A549 (cell line): ENCODE data around the gene BICDL1. TPM values are rescaled to one million over a fixed set of nuclear protein-coding genes. Genes with fewer than 3 reads are reported as not detected.
A peak's percentile ranks its signal among the peaks of the same experiment; 100 is the strongest.

Experiments used
- ATAC-seq, 2 experiments: fragments of 200-7000 bp in 1 of 2; fragments of >200 bp in 1 of 2; cut with Nextera tagmentation in 1 of 2; cut with Tn5 transposase in 1 of 2; 3 replicates each; pipeline versions ENCODE4 v1.8.0 to v1.9.1; 2018 to 2020; ENCODE audit warnings: mild to moderate bottlenecking in 1 of 2, moderate library complexity in 1 of 2
- CTCF ChIA-PET: fragments of 300-600 bp; sonication (Branson Sonifier 250); formaldehyde crosslinking; extraction: SDS; loops from one replicate; lab custom pipeline; 2021; ENCODE audit warnings: antibody characterized with exemption, inconsistent platforms; lab: Yijun Ruan, JAX
- POLR2A ChIA-PET: fragments of 350-600 bp; formaldehyde crosslinking; extraction: SDS; loops from one replicate; lab custom pipeline; 2021; ENCODE audit warnings: antibody characterized with exemption, inconsistent platforms; lab: Yijun Ruan, JAX
- DNase-seq, 2 experiments: peaks; one replicate each; pipeline versions ENCODE4 v3.0.0 to v3.0.0-alpha.2; 2011 to 2016; ENCODE audit warnings: low read depth in 1 of 2, low spot score in 1 of 2
- FAIRE-seq: peaks from 2 replicates; lab custom pipeline; 2011; peaks lifted over from hg19 to GRCh38; lab: Jason Lieb, UNC
- H3K27ac ChIP-seq, 2 experiments: fragments of >200 bp; sonication (Bioruptor Twin); formaldehyde crosslinking; 3 replicates each; pipeline ENCODE4 v1.5.1; 2016 to 2017
- H3K4me1 ChIP-seq: fragments of >200 bp; sonication (Bioruptor Twin); formaldehyde crosslinking; 3 replicates; pipeline ENCODE4 v1.6.1; 2016
- H3K4me2 ChIP-seq: fragments of >200 bp; sonication (Bioruptor Twin); formaldehyde crosslinking; 3 replicates; pipeline ENCODE4 v1.6.1; 2016
- H3K4me3 ChIP-seq: fragments of >200 bp; sonication (Bioruptor Twin); formaldehyde crosslinking; 3 replicates; pipeline ENCODE4 v1.5.1; 2016
- H3K9me3 ChIP-seq: fragments of >200 bp; sonication (Bioruptor Twin); formaldehyde crosslinking; 3 replicates; pipeline ENCODE4 v1.6.1; 2016
- BHLHE40 ChIP-seq: IDR thresholded peaks from 2 replicates; pipeline ENCODE4 v1.6.1; 2012; ENCODE audit warnings: low read depth, low read length, inconsistent platforms
- CBX2 ChIP-seq: fragments of 200-600 bp; sonication (generic); IDR thresholded peaks from 2 replicates; pipeline ENCODE4 v1.6.1; 2016; ENCODE audit warnings: low read depth, mild to moderate bottlenecking, borderline replicate concordance
- EHMT2 ChIP-seq: fragments of 200-600 bp; sonication (generic); IDR thresholded peaks from 2 replicates; pipeline ENCODE4 v1.6.1; 2016; ENCODE audit warnings: antibody characterized with exemption, low read depth, mild to moderate bottlenecking, moderate library complexity
- ESRRA ChIP-seq: fragments of 150-350 bp; IDR thresholded peaks from 2 replicates; pipeline ENCODE4 v1.6.1; 2014; ENCODE audit warnings: mild to moderate bottlenecking, low read length, borderline replicate concordance
- FOSB ChIP-seq: fragments of 250-450 bp; sonication (Bioruptor Pico); IDR thresholded peaks from 2 replicates; pipeline ENCODE4 v1.5.0; 2020; ENCODE audit warnings: mild to moderate bottlenecking, moderate library complexity
- FOSL2 ChIP-seq, 2 experiments: fragments of 450-650 bp in 1 of 2; fragments of >200 bp in 1 of 2; sonication (Bioruptor Twin) in 1 of 2; formaldehyde crosslinking; IDR thresholded peaks; 2 replicates each; pipeline versions ENCODE4 v1.5.0 to v1.6.1; 2016 to 2020; ENCODE audit warnings: mild to moderate bottlenecking in 1 of 2, moderate library complexity in 1 of 2
- FOXS1 ChIP-seq: fragments of 250-450 bp; sonication (Bioruptor Pico); IDR thresholded peaks from 2 replicates; pipeline ENCODE4 v1.5.0; 2020; ENCODE audit warnings: mild to moderate bottlenecking, moderate library complexity
- GATA3 ChIP-seq: IDR thresholded peaks from 2 replicates; pipeline ENCODE4 v1.6.1; 2012; ENCODE audit warnings: borderline replicate concordance
- HDAC2 ChIP-seq: fragments of 200-600 bp; sonication (generic); IDR thresholded peaks from 2 replicates; pipeline ENCODE4 v1.6.1; 2016
- HEYL ChIP-seq: fragments of 250-450 bp; sonication (Bioruptor Pico); IDR thresholded peaks from 2 replicates; pipeline ENCODE4 v1.8.0; 2021; ENCODE audit warnings: mild to moderate bottlenecking, moderate library complexity
- HOXA7 ChIP-seq: fragments of 250-450 bp; sonication (Bioruptor Pico); IDR thresholded peaks from 2 replicates; pipeline ENCODE4 v1.5.0; 2020; ENCODE audit warnings: mild to moderate bottlenecking, moderate library complexity
- JUN ChIP-seq, 2 experiments: fragments of >200 bp; sonication (Bioruptor Twin); formaldehyde crosslinking; IDR thresholded peaks; 2 replicates in 1 of 2; 3 replicates in 1 of 2; pipeline ENCODE4 v1.6.1; 2016 to 2017
- MAZ ChIP-seq: fragments of 150-350 bp; IDR thresholded peaks from 2 replicates; pipeline ENCODE4 v1.6.1; 2014; ENCODE audit warnings: antibody characterized with exemption, low read depth, low read length, borderline replicate concordance
- MYC ChIP-seq: IDR thresholded peaks from 2 replicates; pipeline ENCODE4 v1.6.1; 2012; ENCODE audit warnings: mild to moderate bottlenecking, inconsistent platforms, low read length, improper control_type of control experiment, borderline replicate concordance
- NFE2L2 ChIP-seq: fragments of 150-350 bp; conservative IDR thresholded peaks from 2 replicates; pipeline ENCODE4 v1.6.1; 2014; ENCODE audit warnings: low read length
- POLR2A ChIP-seq: IDR thresholded peaks from 2 replicates; pipeline ENCODE4 v1.6.1; 2012; ENCODE audit warnings: mild to moderate bottlenecking, low read length
- POLR2AphosphoS2 ChIP-seq: conservative IDR thresholded peaks from 2 replicates; pipeline ENCODE4 v1.6.1; 2012; ENCODE audit warnings: low read length, improper control_type of control experiment, inconsistent platforms
- RARB ChIP-seq: fragments of 250-450 bp; sonication (Bioruptor Pico); IDR thresholded peaks from 2 replicates; pipeline ENCODE4 v1.8.0; 2021; ENCODE audit warnings: mild to moderate bottlenecking, moderate library complexity
- RCOR1 ChIP-seq: fragments of 150-350 bp; IDR thresholded peaks from 2 replicates; pipeline ENCODE4 v1.6.1; 2014; ENCODE audit warnings: antibody characterized with exemption, low read length, low read depth
- RNF2 ChIP-seq: fragments of 200-600 bp; sonication (generic); IDR thresholded peaks from 2 replicates; pipeline ENCODE4 v1.6.1; 2016; ENCODE audit warnings: low read depth, mild to moderate bottlenecking, antibody characterized with exemption, moderate library complexity, borderline replicate concordance
- SREBF2 ChIP-seq: fragments of 450-650 bp; IDR thresholded peaks from 2 replicates; pipeline ENCODE4 v1.6.1; 2014; ENCODE audit warnings: mild to moderate bottlenecking, moderate library complexity
- TFCP2L1 ChIP-seq: fragments of 250-450 bp; sonication (Bioruptor Pico); IDR thresholded peaks from 2 replicates; pipeline ENCODE4 v1.5.0; 2021; ENCODE audit warnings: mild to moderate bottlenecking
- ZFP36 ChIP-seq: fragments of 450-650 bp; IDR thresholded peaks from 2 replicates; pipeline ENCODE4 v1.6.1; 2014; ENCODE audit warnings: borderline replicate concordance; ENCODE audit not compliant: partially characterized antibody
- ZSCAN20 ChIP-seq: fragments of 250-450 bp; sonication (Bioruptor Pico); IDR thresholded peaks from 2 replicates; pipeline ENCODE4 v1.8.0; 2022; ENCODE audit warnings: mild to moderate bottlenecking, moderate library complexity
- WGBS: methylation state at CpG from one replicate; pipeline ENCODE4 v1.1.6; 2017; ENCODE audit errors: missing lambda C conversion rate; 5-methylcytosine and 5-hydroxymethylcytosine counted together
- polyA plus RNA-seq, 4 experiments: library from polyadenylated mRNA; depleted of rRNA in 3 of 4; stranded (reverse); fragments of >200 nt; fragmentation: RNase III in 1 of 4; extraction: RNeasy Plus Mini Kit Qiagen cat#74134 plus additional on column Dnase treatment in 1 of 4; gene quantifications; 2 replicates in 3 of 4; 3 replicates in 1 of 4; pipeline ENCODE4 v1.2.3, GENCODE V29; 2011 to 2017
- TF ChIP-seq, protein P1 (sequence below): IDR thresholded peaks from 2 replicates; pipeline ENCODE4 v1.6.1; 2012
- TF ChIP-seq, protein P2 (sequence below): fragments of 450-650 bp; IDR thresholded peaks from 2 replicates; pipeline ENCODE4 v1.6.1; 2014; ENCODE audit warnings: antibody characterized with exemption
- TF ChIP-seq, protein P3 (sequence below): fragments of >200 bp; sonication (Bioruptor Twin); formaldehyde crosslinking; IDR thresholded peaks from 3 replicates; pipeline ENCODE4 v1.6.1; 2016
- TF ChIP-seq, protein P4 (sequence below): fragments of >200 bp; sonication (Bioruptor Twin); formaldehyde crosslinking; IDR thresholded peaks from 2 replicates; pipeline ENCODE4 v1.6.1; 2016
- TF ChIP-seq, protein P5 (sequence below): fragments of 250-450 bp; sonication (Bioruptor Pico); IDR thresholded peaks from 2 replicates; pipeline ENCODE4 v1.5.0; 2020; ENCODE audit warnings: low read depth, mild to moderate bottlenecking, moderate library complexity

Gene BICDL1
- polyA plus RNA-seq, 2 of the 4 experiments (the other 2 are of a cell fraction): 3.8 to 4.5 TPM

DNA sequence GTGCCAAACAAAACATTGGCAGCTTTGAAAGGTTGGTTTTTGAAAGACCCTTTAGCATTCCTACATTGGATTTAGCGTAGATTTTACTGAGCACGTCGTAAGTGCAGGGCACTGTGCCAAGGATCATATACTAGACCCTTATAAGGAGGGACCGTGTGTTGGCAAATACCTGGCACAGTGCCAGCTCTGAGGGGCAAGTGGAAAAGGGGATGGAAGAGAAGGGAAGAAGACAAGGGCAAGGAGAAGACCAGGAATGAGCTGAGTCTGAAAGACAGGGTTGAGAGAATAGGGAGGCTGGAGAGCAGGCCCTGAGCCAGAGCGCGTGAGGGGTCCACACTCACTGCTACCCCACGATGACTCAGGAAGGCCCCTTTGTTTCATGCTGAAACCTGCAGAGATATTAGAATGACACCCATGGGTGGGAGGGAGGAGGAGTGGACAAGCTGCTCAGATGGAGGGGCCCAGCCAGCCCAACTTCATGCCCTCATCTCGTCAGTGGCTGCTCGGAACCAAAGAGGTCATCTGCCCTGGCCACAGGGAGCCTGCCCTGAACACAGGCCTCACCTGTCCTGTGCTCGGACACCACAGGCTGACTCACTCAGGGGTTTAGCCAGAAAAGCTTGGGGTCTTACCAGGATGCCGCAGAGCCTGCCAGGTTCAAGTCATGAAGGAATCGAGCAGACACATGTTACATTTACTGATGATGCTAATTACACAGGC is 102.5 kb downstream of the BICDL1 start:
- no peak for TF ChIP-seq FOSB (CRISPR knock-in tag)
- no peak for TF ChIP-seq TFCP2L1 (CRISPR knock-in tag)
- TF ChIP-seq HEYL (CRISPR knock-in tag): no peak
- TF ChIP-seq, protein P1, sequence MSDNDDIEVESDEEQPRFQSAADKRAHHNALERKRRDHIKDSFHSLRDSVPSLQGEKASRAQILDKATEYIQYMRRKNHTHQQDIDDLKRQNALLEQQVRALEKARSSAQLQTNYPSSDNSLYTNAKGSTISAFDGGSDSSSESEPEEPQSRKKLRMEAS: no peak
- TF ChIP-seq FOSL2 (IDR thresholded peaks at IDR 0.05): no peak
- no peak for TF ChIP-seq FOSL2 (CRISPR knock-in tag; IDR thresholded peaks at IDR 0.05)
- TF ChIP-seq JUN (IDR thresholded peaks at IDR 0.05): no peak
- TF ChIP-seq EHMT2: no peak
- H3K27ac ChIP-seq: no peak overlapping the region
- CTCF ChIA-PET: no interaction called here
- no peaks in the 10 kb centered on the region for H3K9me3 ChIP-seq
- POLR2A ChIA-PET: interaction anchor here (0.6 kb wide), 1 partner anchor 21 kb away, joined by 4 read pairs; no protein-coding TSS in a partner anchor
- no peak for FAIRE-seq
- no peak overlapping the region for H3K4me3 ChIP-seq
- H3K4me1 ChIP-seq: peaks cover 8% of the 10 kb centered on the region
- WGBS: 89% methylated on average over 12 of the region's 12 CpGs
- H3K4me2 ChIP-seq: no peak overlapping the region
- ATAC-seq: no peak
- DNase-seq: no peak

GRCh38 chr12:120092551-120093335 is 103.7 kb downstream of the BICDL1 start:
- 93% methylated on average over 20 of the region's 23 CpGs for WGBS
- ChIA-PET CTCF (interaction anchor here (0.6 to 1.2 kb wide), 2 partner anchors 109 to 136 kb away, joined by 3 read pairs; no protein-coding TSS in a partner anchor), POLR2A (no interaction called here)
- FAIRE-seq (no peak), DNase-seq (no peak), ATAC-seq (peak; percentile 7 to 9; a peak in 3 of 6 replicates)
- no peak overlapping the region for H3K4me2 ChIP-seq
- no peak for TF ChIP-seq ZFP36
- no peak for TF ChIP-seq FOXS1 (CRISPR knock-in tag)
- no peak for TF ChIP-seq FOSL2 (IDR thresholded peaks at IDR 0.05)
- no peak for TF ChIP-seq FOSL2 (CRISPR knock-in tag; IDR thresholded peaks at IDR 0.05)
- TF ChIP-seq FOSB (CRISPR knock-in tag): no peak
- no peak for TF ChIP-seq RARB (CRISPR knock-in tag)
- TF ChIP-seq POLR2AphosphoS2: no peak; the same call in 1 of the 2 replicates
- no peak for TF ChIP-seq NFE2L2
- TF ChIP-seq, protein P2, sequence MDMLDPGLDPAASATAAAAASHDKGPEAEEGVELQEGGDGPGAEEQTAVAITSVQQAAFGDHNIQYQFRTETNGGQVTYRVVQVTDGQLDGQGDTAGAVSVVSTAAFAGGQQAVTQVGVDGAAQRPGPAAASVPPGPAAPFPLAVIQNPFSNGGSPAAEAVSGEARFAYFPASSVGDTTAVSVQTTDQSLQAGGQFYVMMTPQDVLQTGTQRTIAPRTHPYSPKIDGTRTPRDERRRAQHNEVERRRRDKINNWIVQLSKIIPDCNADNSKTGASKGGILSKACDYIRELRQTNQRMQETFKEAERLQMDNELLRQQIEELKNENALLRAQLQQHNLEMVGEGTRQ: no peak
- TF ChIP-seq, protein P3, sequence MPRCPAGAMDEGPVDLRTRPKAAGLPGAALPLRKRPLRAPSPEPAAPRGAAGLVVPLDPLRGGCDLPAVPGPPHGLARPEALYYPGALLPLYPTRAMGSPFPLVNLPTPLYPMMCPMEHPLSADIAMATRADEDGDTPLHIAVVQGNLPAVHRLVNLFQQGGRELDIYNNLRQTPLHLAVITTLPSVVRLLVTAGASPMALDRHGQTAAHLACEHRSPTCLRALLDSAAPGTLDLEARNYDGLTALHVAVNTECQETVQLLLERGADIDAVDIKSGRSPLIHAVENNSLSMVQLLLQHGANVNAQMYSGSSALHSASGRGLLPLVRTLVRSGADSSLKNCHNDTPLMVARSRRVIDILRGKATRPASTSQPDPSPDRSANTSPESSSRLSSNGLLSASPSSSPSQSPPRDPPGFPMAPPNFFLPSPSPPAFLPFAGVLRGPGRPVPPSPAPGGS: no peak
- TF ChIP-seq CBX2: no peak
- TF ChIP-seq HOXA7: no peak
- no peak for TF ChIP-seq SREBF2
- TF ChIP-seq ESRRA: no peak
- no peak for TF ChIP-seq RNF2
- TF ChIP-seq RCOR1: no peak
- no peak for TF ChIP-seq POLR2A
- H3K4me3 ChIP-seq: no peak overlapping the region
- H3K27ac ChIP-seq: no peak overlapping the region
- no peaks in the 10 kb centered on the region for H3K9me3 ChIP-seq
- H3K4me1 ChIP-seq: peaks cover 2% of the 10 kb centered on the region; the same call in 2 of the 3 replicates

DNA sequence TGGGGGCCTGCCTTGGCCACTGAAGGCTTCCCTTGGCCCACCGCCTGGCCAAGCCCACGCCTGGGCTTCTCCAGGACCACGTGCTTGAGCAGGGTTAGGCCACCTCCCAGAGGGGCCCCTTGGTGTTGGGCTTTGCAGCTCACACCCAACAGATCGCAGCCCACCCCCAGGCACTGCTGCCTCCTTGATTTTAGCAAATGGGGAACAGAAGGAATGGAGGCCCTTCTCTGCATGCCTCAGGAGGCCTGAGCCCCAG is 104.2 kb downstream of the BICDL1 start:
- H3K9me3 ChIP-seq: no peaks in the 10 kb centered on the region
- no peak overlapping the region for H3K4me3 ChIP-seq
- no peak overlapping the region for H3K4me2 ChIP-seq
- H3K27ac ChIP-seq: no peak overlapping the region
- no peaks in the 10 kb centered on the region for H3K4me1 ChIP-seq
- FAIRE-seq (no peak), DNase-seq (no peak), ATAC-seq (peak in 1 of 2 experiments; percentile 3; a peak in 3 of 6 replicates)
- ChIA-PET POLR2A (no interaction called here), CTCF (no interaction called here)
- WGBS: 100% methylated on average over 1 of the region's 4 CpGs
- no peak for TF ChIP-seq MYC
- TF ChIP-seq MAZ: no peak
- TF ChIP-seq GATA3: no peak
- TF ChIP-seq HDAC2: no peak
- no peak for TF ChIP-seq POLR2AphosphoS2
- TF ChIP-seq ZSCAN20 (CRISPR knock-in tag): no peak
- TF ChIP-seq BHLHE40: no peak
- TF ChIP-seq FOSL2 (IDR thresholded peaks at IDR 0.05): no peak
- TF ChIP-seq FOSL2 (CRISPR knock-in tag; IDR thresholded peaks at IDR 0.05): no peak
- no peak for TF ChIP-seq NFE2L2
- TF ChIP-seq, protein P1: no peak
- TF ChIP-seq ZFP36: no peak
- TF ChIP-seq, protein P4, sequence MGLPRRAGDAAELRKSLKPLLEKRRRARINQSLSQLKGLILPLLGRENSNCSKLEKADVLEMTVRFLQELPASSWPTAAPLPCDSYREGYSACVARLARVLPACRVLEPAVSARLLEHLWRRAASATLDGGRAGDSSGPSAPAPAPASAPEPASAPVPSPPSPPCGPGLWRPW: no peak
- TF ChIP-seq, protein P5, sequence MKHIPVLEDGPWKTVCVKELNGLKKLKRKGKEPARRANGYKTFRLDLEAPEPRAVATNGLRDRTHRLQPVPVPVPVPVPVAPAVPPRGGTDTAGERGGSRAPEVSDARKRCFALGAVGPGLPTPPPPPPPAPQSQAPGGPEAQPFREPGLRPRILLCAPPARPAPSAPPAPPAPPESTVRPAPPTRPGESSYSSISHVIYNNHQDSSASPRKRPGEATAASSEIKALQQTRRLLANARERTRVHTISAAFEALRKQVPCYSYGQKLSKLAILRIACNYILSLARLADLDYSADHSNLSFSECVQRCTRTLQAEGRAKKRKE (CRISPR knock-in tag): no peak
